OCI-LY3 (cell line): ENCODE measurements around the gene IGFBP7.

Source experiments
- H2AFZ ChIP-seq: fragments of 200-600, 300-600 bp; shearing (Covaris generic); 2 replicates; pipeline ENCODE4 v1.6.0; 2014; ENCODE audit warnings: antibody characterized with exemption, low read depth, low read length
- H3K27ac ChIP-seq: fragments of 200-600, 300-600 bp; sonication (generic); 2 replicates; pipeline ENCODE4 v1.5.1; 2014; ENCODE audit warnings: mild to moderate bottlenecking, low read length, moderate library complexity, mixed read lengths
- H3K27me3 ChIP-seq: fragments of 200-600, 300-600 bp; sonication (generic); 2 replicates; pipeline ENCODE4 v1.6.1; 2014; ENCODE audit warnings: low read depth, low read length, mixed read lengths
- H3K36me3 ChIP-seq: fragments of 200-600, 300-600 bp; sonication (generic); replicated peaks from 2 replicates; pipeline ENCODE3; 2014; ENCODE audit warnings: low read depth, low read length, mixed read lengths
- H3K4me1 ChIP-seq: fragments of 300-600, 200-600 bp; sonication (generic); 2 replicates; pipeline ENCODE4 v1.6.1; 2014; ENCODE audit warnings: low read length, mixed read lengths
- H3K4me2 ChIP-seq: fragments of 200-600, 300-600 bp; sonication (generic); 2 replicates; pipeline ENCODE4 v1.6.1; 2014; ENCODE audit warnings: low read length, mixed read lengths
- H3K4me3 ChIP-seq: fragments of 300-600, 200-600 bp; sonication (generic); 2 replicates; pipeline ENCODE4 v1.5.1; 2014; ENCODE audit warnings: antibody characterized with exemption, mild to moderate bottlenecking, low read length, moderate library complexity
- H3K79me2 ChIP-seq: fragments of 300-600, 200-600 bp; shearing (Covaris generic); 2 replicates; pipeline ENCODE4 v1.6.1; 2014; ENCODE audit warnings: mild to moderate bottlenecking, low read length, mixed read lengths
- H3K9ac ChIP-seq: fragments of 300-600, 200-600 bp; shearing (Covaris generic); 2 replicates; pipeline ENCODE4 v1.6.0; 2014; ENCODE audit warnings: mild to moderate bottlenecking, low read length, moderate library complexity
- H3K9me3 ChIP-seq: fragments of 200-600, 300-600 bp; shearing (Covaris generic); 2 replicates; pipeline ENCODE4 v1.6.1; 2014; ENCODE audit warnings: low read length, mixed read lengths; ENCODE audit not compliant: insufficient read depth
- H4K20me1 ChIP-seq: fragments of 200-600, 300-600 bp; sonication (generic); 2 replicates; pipeline ENCODE4 v1.6.1; 2016; ENCODE audit warnings: low read length, mixed read lengths; ENCODE audit not compliant: insufficient read depth
- CTCF ChIP-seq: fragments of 200-600, 300-600 bp; sonication (generic); IDR thresholded peaks from 2 replicates; pipeline ENCODE4 v1.5.1; 2014; ENCODE audit warnings: antibody characterized with exemption, low read length, low read depth
- EZH2phosphoT487 ChIP-seq: fragments of 200-600 bp; shearing (Covaris generic); IDR thresholded peaks from 2 replicates; pipeline ENCODE4 v1.6.1; 2018; ENCODE audit warnings: antibody characterized with exemption, mixed run types, low read depth

The IGFBP7 gene

GRCh38 chr4:57068237-57068981, 41.8 kb downstream of the IGFBP7 start:
- no peak overlapping the region for H3K4me2 ChIP-seq
- H3K36me3 ChIP-seq: no peaks in the 10 kb centered on the region

GRCh38 chr4:57065730-57066482, 44.3 kb downstream of the IGFBP7 start:
- H2AFZ ChIP-seq: no peak overlapping the region
- no peaks in the 10 kb centered on the region for H4K20me1 ChIP-seq
- no peaks in the 10 kb centered on the region for H3K27me3 ChIP-seq
- TF ChIP-seq EZH2phosphoT487 (no peak), CTCF (no peak)
- no peak overlapping the region for H3K9ac ChIP-seq
- H3K27ac ChIP-seq: no peak overlapping the region
- no peaks in the 10 kb centered on the region for H3K9me3 ChIP-seq
- H3K4me2 ChIP-seq: no peak overlapping the region
- no peaks in the 10 kb centered on the region for H3K36me3 ChIP-seq
- no peak overlapping the region for H3K4me3 ChIP-seq
- no peaks in the 10 kb centered on the region for H3K79me2 ChIP-seq
- H3K4me1 ChIP-seq: no peaks in the 10 kb centered on the region

More at GRCh38 chr4:57068237-57068981, 41.8 kb downstream of the IGFBP7 start:
- H4K20me1 ChIP-seq: no peaks in the 10 kb centered on the region
- TF ChIP-seq EZH2phosphoT487 (no peak), CTCF (no peak)
- no peaks in the 10 kb centered on the region for H3K79me2 ChIP-seq
- no peak overlapping the region for H2AFZ ChIP-seq
- H3K27me3 ChIP-seq: no peaks in the 10 kb centered on the region
- no peak overlapping the region for H3K9ac ChIP-seq
- no peaks in the 10 kb centered on the region for H3K9me3 ChIP-seq
- H3K4me1 ChIP-seq: no peaks in the 10 kb centered on the region
- no peak overlapping the region for H3K27ac ChIP-seq
- H3K4me3 ChIP-seq: no peak overlapping the region

- no peak overlapping the region for H3K4me3 ChIP-seq
- no peak overlapping the region for H3K9ac ChIP-seq
- no peaks in the 10 kb centered on the region; the same call in 1 of the 2 replicates for H3K4me1 ChIP-seq
- H3K4me2 ChIP-seq: no peak overlapping the region
- no peak overlapping the region for H3K27ac ChIP-seq
- no peaks in the 10 kb centered on the region for H3K36me3 ChIP-seq
- H3K9me3 ChIP-seq: no peaks in the 10 kb centered on the region
- H2AFZ ChIP-seq: no peak overlapping the region
- no peaks in the 10 kb centered on the region for H4K20me1 ChIP-seq
- no peaks in the 10 kb centered on the region for H3K79me2 ChIP-seq
- H3K27me3 ChIP-seq: no peaks in the 10 kb centered on the region
- no peak for TF ChIP-seq EZH2phosphoT487
- no peak for TF ChIP-seq CTCF
These were observed 45.1 kb downstream of the IGFBP7 start for GRCh38 chr4:57064811-57065711.
